ENCODE data around the gene CIAO2B.

- TF ChIP-seq POLR2A (IDR thresholded peaks at IDR 0.05) = no peak
- TF ChIP-seq CTCF (IDR thresholded peaks at IDR 0.05) = no peak
Measured at GRCh38 chr16:66944054-66944441, 9.8 kb upstream of the CIAO2B start.

Data from testis (tissue), 2 donors.